Dedifferentiated amniotic fluid mesenchymal stem cell (primary cell): ENCODE data around the gene DNAJC30.

Experiments
- DNase-seq: peaks from one replicate; pipeline ENCODE4 v3.0.0-alpha.2; 2016; ENCODE audit errors: extremely low spot score

The DNAJC30 gene

DNA sequence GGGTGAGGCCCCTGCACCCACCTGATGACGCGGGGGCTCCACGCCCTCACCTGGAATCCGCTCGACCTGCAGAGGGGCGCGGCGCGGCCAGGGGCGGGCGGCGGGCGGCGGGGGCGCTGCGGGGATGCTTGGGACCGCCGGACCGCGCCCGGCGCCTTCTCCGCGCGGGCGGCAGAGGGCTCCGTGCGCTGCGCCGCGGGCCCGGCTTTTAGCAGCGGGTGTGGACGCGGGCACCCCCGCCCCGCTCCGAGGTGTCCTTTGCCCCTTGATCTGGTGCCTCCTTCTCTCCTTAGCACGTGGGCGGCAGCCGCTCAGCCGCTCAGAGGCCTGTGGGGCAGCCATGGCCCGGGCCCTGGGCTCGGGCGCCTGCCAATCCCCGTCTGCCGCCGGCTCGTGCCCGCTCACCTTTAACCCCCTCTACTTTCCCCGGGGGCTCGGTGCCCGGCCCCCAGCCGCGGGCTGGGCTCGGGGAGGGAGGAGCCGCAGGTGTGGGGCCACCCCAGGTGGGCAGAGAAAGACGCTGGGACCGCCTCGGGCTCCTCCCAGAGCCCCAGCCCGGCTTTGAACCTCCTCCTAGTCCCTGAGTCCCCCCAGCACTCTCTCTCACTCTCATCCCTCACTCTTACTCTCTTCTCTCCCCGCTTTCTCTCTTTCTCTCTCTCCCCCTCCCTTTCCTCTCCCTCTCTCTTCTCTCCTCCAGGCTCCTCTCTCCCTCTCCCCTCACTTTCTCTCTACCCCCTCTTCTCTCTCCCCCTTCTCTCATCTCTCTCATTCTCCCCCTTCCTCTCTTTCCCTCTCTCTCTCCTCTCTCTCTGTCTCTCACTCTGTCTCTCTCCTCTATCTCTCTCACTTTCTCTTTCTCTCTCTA, 35.3 kb downstream of the DNAJC30 start:
- DNase-seq: no peak

DNA sequence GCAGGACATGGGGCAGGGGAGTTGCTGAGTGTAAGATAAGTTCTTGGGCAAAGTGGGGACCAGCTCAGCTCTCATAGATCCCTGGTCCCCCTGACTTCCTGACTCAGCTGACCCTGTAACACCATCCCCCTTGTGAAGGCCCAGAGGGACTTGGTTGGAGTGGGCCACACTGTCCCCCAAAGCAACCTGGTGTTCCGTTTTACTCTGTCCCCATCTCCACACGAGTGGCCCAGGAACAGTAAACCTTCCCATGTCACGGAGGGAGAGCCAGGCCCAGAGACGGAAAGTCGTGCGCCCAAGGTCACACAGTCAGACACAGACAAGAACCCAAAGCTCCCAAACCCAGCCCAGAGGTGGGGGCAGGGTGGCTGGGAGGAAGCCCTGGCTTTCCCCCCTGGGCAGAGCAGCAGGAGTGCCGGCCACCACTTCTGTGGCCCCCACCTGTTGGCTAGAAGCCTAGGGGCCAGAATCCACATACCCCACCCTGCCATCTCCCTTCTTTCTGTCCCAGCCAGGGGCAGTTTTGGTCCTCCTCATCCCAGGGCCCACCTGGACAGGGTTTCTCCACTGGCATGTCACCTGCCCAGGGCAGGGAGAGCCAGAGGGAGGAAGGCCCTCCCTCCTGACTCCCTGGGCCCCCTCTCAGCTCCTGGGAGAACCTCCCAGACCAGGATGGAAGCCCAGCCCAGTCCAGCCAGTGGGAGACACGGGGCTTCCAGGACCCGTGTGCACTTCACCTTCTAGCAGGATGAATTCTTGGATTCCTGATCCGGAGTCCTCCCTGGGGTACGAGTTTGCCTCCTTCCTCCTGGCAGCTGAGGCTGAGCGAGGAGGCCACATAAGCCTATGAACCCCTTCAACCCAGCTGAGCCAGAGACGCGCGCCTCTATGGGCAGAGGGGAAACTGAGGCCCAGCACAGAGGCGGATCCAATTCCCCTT, 36.2 kb downstream of the DNAJC30 start:
- DNase-seq: no peak

DNA sequence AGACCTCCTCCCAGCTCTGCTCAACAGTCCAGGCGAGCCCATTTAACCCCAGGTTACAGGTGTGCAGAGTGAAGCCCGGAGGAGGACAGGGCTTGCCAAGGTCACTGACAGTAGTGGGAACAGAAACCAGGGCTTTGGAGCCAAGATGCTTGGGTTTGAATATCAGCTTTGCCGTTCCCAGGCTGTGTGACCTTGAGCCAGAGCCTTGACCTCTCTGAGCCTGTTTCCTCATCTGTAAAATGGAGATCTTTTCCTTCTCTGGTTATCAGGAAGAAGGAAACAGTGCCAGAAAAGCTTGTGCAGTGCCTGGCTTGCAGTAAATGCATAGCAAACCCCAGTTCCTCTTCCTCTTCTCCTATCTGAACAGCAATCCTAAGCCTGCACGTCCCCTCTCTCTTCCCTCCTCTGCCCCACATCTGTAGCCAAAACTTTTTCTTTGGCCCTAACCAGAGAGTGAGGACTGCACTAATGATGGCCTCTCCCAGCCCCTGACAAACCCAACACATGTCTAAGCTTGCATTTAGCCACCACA, 37.5 kb downstream of the DNAJC30 start:
- no peak for DNase-seq

DNA sequence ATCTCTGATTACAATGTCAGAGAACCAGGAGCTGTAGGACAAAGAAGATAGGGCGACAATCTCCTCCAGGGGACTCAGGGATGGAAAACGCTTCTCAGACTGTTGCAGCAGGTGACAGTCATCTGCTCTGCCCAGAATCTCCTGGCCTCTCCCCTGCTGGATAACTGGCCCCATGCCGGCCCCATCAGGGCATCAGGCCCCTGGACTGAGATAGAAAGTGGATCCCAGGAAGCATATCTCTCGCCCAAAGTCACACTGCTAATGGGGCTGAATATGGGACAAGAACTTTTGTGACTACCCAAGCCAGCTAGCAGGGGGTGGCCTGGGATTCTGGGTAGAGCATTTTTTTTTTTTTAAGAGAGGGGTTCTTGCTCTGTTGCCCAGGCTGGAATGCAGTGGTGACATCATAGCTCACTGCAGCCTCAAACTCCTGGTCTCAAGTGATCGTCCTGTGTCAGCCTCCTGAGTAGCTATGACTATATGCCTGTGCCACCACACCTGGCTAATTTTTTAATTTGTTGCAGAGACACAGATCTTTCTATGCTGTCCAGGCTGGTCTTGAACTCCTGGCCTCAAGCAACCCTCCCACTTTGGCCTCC, 38.5 kb downstream of the DNAJC30 start:
- DNase-seq: no peak

DNA sequence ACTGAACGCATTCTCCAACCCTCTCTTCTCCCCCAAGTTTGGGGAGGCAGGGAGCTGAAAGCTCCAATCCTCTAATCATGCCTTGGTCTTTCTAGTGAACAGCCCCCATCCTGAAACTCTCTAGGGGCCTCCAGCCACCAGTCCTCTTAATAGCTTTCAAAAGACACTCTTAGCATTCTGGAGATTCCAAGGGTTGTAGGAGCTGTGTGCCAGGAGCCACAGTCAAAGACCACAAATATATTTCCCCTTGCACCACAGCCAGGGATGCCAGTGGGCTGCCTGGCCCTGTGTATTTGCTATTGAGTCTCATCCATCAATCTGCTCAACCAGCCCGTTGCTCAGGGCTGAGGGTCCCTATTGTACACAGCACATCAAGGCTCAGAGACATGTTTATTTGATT, 40.4 kb downstream of the DNAJC30 start:
- DNase-seq: no peak

DNA sequence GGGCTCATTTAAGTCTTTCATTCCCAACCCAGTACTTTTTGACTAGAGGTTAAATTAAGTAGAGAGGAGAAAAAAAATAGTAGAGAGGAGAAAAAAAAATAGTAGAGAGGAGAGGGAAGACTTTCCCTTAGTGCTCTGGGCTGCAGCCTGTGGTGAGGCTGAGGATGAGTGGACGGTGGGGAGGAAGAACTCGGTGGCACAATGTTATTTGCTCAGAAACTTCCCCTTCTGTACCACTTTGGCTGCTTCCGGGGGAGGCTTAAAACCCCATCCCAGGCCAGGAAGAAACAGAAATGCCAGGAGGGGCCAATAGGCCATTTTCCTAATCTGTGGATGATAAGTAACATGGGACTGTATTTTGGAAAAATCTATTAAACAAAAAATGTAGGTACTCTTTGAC, 44.3 kb downstream of the DNAJC30 start:
- no peak for DNase-seq

DNA sequence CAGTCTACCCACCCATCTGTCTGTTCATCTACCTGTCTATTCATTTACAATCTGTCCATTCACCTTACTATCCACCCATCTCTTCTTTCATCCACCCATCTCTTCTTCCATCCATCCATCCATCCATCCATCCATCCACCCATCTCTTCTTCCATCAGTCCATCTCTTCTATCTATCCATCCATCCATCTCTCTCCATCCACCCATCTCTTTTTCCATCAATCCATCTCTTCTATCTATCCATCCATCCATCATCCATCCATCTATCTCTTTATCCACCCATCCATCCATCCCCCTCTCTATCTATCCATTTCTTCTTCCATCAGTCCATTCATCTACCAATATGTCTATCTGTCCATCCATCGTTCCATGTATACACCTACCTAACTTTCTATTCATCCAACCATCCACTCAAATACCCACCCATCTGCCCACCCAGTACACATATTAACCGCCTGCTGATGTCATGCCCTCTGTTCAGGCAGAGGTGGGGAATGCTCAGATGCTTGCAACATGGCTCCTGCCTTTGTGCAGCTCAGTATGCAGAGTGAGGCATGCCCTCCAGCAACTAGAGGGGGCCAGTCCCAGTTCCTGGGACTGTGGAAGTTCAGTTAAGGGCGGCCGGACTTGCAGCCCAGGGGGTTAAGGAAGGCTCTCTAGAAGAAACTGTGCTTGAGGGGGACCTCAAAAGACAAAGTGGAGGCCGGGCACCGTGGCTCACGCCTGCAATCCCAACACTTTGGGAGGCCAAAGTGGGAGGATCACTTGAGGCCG, 47.6 kb downstream of the DNAJC30 start:
- DNase-seq: no peak

DNA sequence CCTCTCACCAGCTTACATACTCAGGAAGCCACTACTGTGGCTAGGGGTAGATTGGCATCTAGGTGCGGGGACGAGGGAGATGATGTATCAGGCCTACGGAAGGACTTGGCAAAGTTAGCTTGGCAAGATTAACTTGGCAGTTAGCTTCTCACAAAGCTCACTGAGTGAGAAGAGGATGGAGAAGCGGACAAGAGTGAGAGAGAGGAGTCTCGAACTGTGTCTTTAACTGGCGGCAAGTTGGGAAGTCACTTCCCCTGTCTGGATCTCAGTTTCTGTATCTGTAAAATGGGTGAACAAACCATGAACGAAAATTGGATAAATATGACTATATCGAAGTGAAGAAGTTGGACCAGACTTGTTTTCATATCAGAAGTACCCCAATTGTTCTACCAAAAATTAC, 49.4 kb downstream of the DNAJC30 start:
- DNase-seq: no peak

DNA sequence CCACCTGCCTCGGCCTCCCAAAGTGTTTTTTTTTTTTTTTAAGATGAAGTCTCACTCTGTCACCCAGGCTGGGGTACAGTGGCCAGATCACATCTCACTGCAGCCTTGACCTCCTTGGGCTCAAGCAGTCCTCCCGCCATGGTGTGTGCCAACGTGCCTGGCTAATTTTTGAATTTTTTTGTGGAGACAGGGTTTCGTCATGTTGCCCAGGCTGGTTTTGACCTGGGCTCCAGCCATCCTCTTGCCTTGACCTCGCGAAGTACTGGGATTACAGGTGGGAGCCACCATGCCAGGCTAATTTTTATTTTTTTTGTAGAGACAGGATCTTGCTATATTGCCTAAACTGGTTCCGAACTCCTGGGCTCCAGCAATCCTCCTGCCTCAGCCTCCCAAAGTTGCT, 49.9 kb downstream of the DNAJC30 start:
- DNase-seq: no peak

DNA sequence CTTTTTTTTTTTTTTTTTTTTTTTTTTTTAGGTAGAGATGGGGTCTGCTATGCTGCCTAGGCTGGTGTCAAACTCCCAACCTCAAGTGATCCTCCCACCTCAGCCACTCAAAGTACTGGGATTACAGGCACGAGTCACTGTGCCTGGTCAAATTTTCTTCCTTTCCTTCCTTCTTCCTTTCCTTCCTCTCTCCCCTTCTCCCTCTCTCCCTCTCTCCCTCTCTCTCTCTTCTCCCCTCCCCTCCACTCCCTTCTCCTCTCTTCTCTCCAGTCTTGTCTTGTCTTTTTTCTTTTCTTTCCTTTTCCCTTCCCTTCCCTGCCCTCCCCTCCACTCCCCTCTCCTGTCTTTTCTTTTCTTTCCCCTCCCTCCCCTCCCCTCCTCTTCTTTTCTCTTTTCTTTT, 51.7 kb downstream of the DNAJC30 start:
- DNase-seq: no peak
